NT2/D1 (cell line): ENCODE data around the gene ABCA3.
A peak's percentile ranks its signal among the peaks of the same experiment; 100 is the strongest.

Experiments used
- DNase-seq: peaks from one replicate; pipeline ENCODE4 v3.0.0-alpha.2; 2011; ENCODE audit warnings: low read depth, low spot score
- H3K27me3 ChIP-seq: 2 replicates; pipeline ENCODE4 v1.6.0; 2011; ENCODE audit warnings: mild to moderate bottlenecking; ENCODE audit not compliant: insufficient read length, insufficient read depth
- H3K36me3 ChIP-seq: 2 replicates; pipeline ENCODE4 v1.6.1; 2011; ENCODE audit warnings: mild to moderate bottlenecking, low read length, mixed read lengths; ENCODE audit not compliant: insufficient read depth, insufficient read length
- H3K4me1 ChIP-seq: 2 replicates; pipeline ENCODE4 v1.5.1; 2011; ENCODE audit not compliant: insufficient read depth, insufficient read length
- H3K4me3 ChIP-seq: 2 replicates; pipeline ENCODE4 v1.5.1; 2011; ENCODE audit warnings: low read depth; ENCODE audit not compliant: insufficient read length
- H3K9ac ChIP-seq: 2 replicates; pipeline ENCODE4 v1.6.0; 2011; ENCODE audit warnings: low read depth; ENCODE audit not compliant: insufficient read length
- H3K9me3 ChIP-seq: 2 replicates; pipeline ENCODE4 v1.5.1; 2011; ENCODE audit warnings: mild to moderate bottlenecking, low read length; ENCODE audit not compliant: insufficient read depth
- SUZ12 ChIP-seq: IDR thresholded peaks from 2 replicates; pipeline ENCODE4 v1.6.1; 2011; ENCODE audit not compliant: insufficient read length, insufficient read depth; ENCODE audit errors: extremely low read depth
- YY1 ChIP-seq: IDR thresholded peaks from 2 replicates; pipeline ENCODE4 v1.6.1; 2011; ENCODE audit not compliant: insufficient read length, insufficient read depth
- ZNF274 ChIP-seq: IDR thresholded peaks from 2 replicates; pipeline ENCODE4 v1.6.1; 2011; ENCODE audit warnings: mild to moderate bottlenecking, low read depth, low read length

ABCA3 gene

DNA sequence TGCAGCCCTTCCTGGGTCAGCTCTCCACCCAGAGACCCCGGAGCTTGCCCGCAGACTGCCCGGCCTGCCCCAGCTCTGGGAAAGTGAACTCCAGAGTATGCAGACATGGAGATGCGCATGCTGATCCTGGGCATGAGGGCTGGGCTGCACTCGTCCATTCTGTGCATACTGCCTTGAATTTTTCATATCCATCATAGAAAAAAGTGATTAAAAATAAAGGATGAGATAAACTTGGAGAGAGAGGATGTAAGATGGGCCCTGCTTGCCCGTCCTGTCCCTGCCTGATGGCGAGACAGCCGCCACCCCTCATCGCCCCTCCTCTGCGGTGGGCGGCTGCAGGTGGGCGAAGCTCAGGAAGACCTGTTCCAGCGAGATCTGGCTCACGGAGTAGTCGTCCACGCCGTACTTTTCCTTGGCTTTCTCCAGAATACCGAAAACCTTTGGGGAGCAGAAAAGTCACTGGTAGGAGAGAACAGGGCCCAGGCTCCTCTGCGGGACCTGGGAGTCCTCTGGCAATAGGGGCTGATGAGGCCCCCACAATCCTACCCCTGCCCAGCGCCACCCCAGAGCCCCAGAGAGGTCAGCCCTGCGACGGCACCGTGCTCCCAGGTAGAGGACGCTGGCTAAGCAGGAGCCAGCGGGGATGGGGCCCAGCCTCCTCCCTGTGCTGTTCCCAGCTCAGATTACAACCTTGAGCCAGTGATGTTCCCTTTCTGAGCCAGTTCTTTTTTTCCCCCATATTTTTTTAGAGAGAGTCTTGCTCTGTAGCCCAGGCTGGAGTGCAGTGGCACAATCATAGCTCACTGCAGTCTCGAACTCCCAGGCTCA lies 63.9 kb downstream of the ABCA3 start:
- H3K9ac ChIP-seq, result no peak overlapping the region
- H3K36me3 ChIP-seq, result peaks cover 14% of the 10 kb centered on the region
- H3K27me3 ChIP-seq, result no peaks in the 10 kb centered on the region
- no peaks in the 10 kb centered on the region for H3K9me3 ChIP-seq
- H3K4me1 ChIP-seq, result peaks cover 22% of the 10 kb centered on the region
- no peak for DNase-seq
- no peak for TF ChIP-seq YY1
- TF ChIP-seq ZNF274, result no peak
- TF ChIP-seq SUZ12, result no peak
- H3K4me3 ChIP-seq, result no peak overlapping the region

DNA sequence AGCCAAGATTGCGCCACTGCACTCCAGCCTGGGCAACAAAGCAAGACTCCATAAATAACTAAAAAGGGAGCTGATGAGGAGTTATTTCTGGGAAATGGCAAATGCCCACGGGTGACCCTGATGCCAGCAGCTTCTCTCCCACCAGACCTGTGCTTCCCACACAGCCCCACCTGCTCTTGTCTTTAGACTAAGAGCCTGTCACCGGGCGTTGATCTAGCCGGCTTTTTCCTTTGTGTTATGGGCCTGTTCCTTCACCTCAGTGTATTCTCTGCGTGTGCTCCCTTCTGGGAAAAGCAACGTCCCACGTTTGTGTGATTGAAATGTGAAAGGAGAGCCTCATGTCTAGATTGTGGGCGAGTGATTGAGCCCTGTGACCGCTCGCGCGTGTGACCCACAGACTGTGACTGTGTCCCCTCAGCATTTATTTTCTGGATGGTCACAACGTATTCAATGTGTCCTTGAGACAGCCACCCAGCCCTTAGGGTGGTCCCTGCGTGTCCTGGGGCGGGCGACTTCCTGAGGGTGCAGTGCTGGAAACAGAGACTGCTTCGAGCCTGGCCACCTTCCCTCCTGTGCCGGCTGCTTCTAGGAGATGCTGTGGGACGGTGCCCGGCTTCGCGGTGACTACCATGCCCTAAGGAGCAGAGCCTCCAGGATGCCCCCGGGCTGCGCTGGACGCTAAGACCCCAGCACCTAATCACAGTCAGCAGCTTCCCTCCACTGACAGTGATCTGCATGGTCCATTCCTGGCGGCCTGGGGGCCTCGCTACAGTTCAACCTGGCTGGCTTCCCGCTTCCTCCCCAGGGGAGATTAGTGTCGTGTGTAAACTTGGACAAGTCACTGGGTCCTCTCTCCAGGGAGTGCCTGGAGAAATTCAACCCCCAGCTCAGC lies 64.8 kb downstream of the ABCA3 start:
- TF ChIP-seq ZNF274, result no peak
- no peak for TF ChIP-seq YY1
- no peak for TF ChIP-seq SUZ12
- no peak for DNase-seq
- no peaks in the 10 kb centered on the region for H3K27me3 ChIP-seq
- peaks cover 24% of the 10 kb centered on the region for H3K4me1 ChIP-seq
- H3K9me3 ChIP-seq, result no peaks in the 10 kb centered on the region
- peak overlapping the region; percentile 74 for H3K9ac ChIP-seq
- no peak overlapping the region for H3K4me3 ChIP-seq
- peaks cover 14% of the 10 kb centered on the region for H3K36me3 ChIP-seq

DNA sequence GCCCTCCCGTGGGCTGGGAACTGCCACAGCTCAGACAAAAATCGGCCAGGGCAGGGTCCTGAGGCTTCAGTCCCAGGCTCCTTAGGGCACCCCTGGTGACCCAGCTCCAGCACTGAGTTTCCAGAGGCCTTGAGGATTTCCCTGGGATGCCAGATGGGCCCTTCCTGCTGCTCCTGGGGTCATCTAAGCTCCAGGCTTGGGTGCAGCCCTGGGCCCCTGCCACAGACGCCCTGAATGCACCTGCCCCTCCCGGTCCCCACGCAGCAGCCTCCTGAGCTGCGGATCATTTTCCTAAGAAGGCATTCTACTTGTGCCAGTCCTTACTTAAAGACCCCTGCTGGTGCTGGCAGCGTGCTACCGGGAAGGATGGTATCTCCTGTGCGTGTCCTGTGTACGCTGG lies 66.6 kb downstream of the ABCA3 start:
- H3K4me3 ChIP-seq, result no peak overlapping the region
- DNase-seq, result no peak
- H3K9me3 ChIP-seq, result no peaks in the 10 kb centered on the region
- H3K9ac ChIP-seq, result no peak overlapping the region
- H3K4me1 ChIP-seq, result peaks cover 37% of the 10 kb centered on the region
- peaks cover 6% of the 10 kb centered on the region for H3K27me3 ChIP-seq
- H3K36me3 ChIP-seq, result peaks cover 16% of the 10 kb centered on the region
- no peak for TF ChIP-seq ZNF274
- no peak for TF ChIP-seq SUZ12
- no peak for TF ChIP-seq YY1

DNA sequence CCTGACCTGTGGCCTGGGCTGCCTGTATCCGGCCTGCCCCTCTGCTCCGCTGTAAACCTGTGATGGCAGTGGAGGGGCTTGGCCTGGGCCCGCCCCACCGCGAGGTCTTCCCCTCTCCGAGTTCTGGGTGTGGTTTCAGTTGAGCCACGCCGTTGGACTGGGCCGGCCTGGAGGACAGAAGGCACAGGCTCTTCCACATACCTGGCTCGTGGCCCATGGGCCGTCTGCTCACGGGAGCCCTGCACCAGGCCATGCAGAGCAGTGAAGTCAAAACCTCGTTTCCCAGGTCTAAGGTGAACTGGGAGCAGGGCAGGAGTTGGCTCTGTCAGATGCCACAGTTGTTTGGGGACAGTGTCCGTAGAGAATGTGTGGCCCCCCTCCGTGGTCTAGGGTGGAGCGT lies 67.0 kb downstream of the ABCA3 start:
- peaks cover 16% of the 10 kb centered on the region for H3K36me3 ChIP-seq
- no peak for TF ChIP-seq YY1
- no peak for TF ChIP-seq SUZ12
- TF ChIP-seq ZNF274, result no peak
- peaks cover 10% of the 10 kb centered on the region for H3K27me3 ChIP-seq
- H3K4me3 ChIP-seq, result no peak overlapping the region
- peaks cover 37% of the 10 kb centered on the region for H3K4me1 ChIP-seq
- H3K9ac ChIP-seq, result no peak overlapping the region
- no peaks in the 10 kb centered on the region for H3K9me3 ChIP-seq
- DNase-seq, result no peak

DNA sequence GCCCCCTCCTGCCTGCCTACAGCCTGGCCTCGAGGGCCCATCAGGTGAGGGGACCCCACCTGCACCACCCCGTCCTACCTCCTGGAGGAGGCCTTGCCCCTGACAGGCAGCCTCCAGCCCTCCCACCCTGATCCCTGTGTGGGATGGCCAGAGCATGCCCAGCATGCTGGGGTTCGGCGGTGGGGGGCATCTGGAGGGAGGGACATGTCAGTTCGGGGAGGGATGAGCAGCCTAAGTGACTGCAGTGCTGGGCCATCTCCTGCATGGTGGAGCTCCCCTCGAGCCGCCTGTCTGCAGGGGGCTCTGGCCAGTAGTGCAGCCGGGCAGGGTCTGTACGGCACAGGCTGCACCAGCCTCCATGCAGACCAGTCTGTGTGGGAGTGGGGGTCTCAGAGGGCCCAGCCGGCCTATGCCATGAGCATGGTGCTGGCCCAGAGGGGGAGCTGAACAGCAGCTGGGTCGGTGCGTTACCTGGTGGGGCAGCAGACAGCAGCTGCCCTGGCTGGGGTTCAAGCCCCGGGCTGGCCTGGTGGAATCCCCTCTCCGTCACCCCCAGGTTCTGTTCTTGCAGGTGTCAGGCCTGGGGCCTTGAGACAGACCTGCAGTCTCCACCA lies 68.6 kb downstream of the ABCA3 start:
- Histone ChIP-seq H3K4me3 (no peak overlapping the region), H3K9ac (no peak overlapping the region)
- TF ChIP-seq YY1, result no peak
- no peak for TF ChIP-seq ZNF274
- TF ChIP-seq SUZ12, result no peak

DNA sequence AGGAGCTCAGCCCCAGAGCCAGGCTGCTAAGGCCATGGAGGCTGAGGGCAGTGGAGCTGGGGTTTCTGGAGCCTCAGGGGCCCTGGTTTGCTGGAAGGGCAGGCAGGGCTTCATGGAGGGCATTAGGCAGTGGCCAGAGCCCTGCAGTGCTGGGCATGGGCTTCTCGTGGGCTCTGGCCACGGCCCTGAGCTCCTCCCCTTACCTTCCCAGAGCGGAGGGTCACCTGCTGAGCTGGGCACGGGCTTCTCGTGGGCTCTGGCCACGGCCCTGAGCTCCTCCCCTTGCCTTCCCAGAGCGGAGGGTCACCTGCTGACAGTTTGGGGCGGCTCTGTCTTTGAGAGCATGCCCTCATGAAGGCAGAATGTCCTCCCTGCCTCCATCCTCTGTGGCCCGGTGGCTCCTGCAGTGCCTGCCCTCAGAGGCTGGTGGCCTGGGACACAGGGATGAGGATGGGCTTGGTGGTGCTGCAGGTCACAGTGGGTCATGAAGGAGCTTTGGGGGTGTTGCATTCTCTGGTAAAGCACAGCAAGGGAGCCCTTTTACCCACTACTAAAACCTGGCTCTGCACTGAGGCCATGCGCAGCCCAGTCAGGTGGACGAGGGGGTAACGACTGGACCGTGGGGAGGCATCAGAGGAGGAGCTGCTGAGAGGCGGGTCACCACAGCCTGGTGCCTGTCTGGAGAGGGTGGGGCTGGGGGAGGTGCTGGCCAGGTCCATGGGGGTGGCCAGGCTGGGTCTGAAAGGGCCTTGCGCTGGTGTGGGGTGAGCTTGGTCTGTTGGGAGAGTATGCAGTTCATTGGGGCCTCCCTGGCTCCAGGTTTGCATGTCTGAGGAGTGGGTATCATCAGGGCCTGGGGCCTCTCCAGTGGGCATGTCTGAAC lies 69.7 kb downstream of the ABCA3 start:
- Histone ChIP-seq H3K36me3 (peaks cover 26% of the 10 kb centered on the region), H3K9me3 (no peaks in the 10 kb centered on the region), H3K27me3 (peaks cover 10% of the 10 kb centered on the region), H3K4me1 (peaks cover 24% of the 10 kb centered on the region), H3K4me3 (no peak overlapping the region), H3K9ac (peak overlapping the region; percentile 44)
- DNase-seq, result no peak
- no peak for TF ChIP-seq SUZ12

More for the DNA sequence above, 68.6 kb downstream of the ABCA3 start:
- H3K9me3 ChIP-seq, result no peaks in the 10 kb centered on the region
- peaks cover 17% of the 10 kb centered on the region for H3K36me3 ChIP-seq
- peaks cover 10% of the 10 kb centered on the region for H3K27me3 ChIP-seq
- no peak for DNase-seq
- H3K4me1 ChIP-seq, result peaks cover 29% of the 10 kb centered on the region
